Activated CD4-positive, alpha-beta T cell treated with anti-CD3 and anti-CD28 coated beads, Interleukin-10, Interleukin-2, amounts not matched to agents 100 ng/mL and 50 ng/mL, durations not matched to agents 16 hours and 8 hours (primary cell): Measurements from ENCODE around the gene SNX27.
"Not testable (repeated sequence)": the region's sequence is repeated elsewhere in the genome, so short reads cannot be mapped to it uniquely, and the experiment has no call there.

ENCODE experiments used
- DNase-seq: peaks from one replicate; pipeline ENCODE4 v3.0.0-alpha.2; 2020

The SNX27 gene

GRCh38 chr1:151606384-151606783, 5.5 kb upstream of the SNX27 start:
- no peak for DNase-seq

- no peak for DNase-seq
Observed at GRCh38 chr1:151606857-151607256, 5.0 kb upstream of the SNX27 start.

- no peak for DNase-seq
Observed at GRCh38 chr1:151610142-151610541, 1.7 kb upstream of the SNX27 start.

GRCh38 chr1:151611288-151611790, 511 bp upstream of the SNX27 start:
- no peak for DNase-seq

- peak; percentile 26 for DNase-seq
Observed at GRCh38 chr1:151612501-151613281, 841 bp downstream of the SNX27 start.

GRCh38 chr1:151613282-151613780, 1.5 kb downstream of the SNX27 start:
- no peak for DNase-seq

- no peak for DNase-seq
Observed at GRCh38 chr1:151615711-151616504, 4.1 kb downstream of the SNX27 start.

GRCh38 chr1:151616505-151616849, 4.6 kb downstream of the SNX27 start:
- peak; percentile 19 for DNase-seq

GRCh38 chr1:151618003-151618402, 6.2 kb downstream of the SNX27 start:
- no peak for DNase-seq

GRCh38 chr1:151618470-151618869, 6.6 kb downstream of the SNX27 start:
- no peak for DNase-seq

GRCh38 chr1:151618996-151619395, 7.1 kb downstream of the SNX27 start:
- not testable (repeated sequence) for DNase-seq

GRCh38 chr1:151619489-151620093, 7.7 kb downstream of the SNX27 start:
- DNase-seq: peak; percentile 21

GRCh38 chr1:151620286-151620685, 8.4 kb downstream of the SNX27 start:
- no peak for DNase-seq

- DNase-seq: no peak
Observed at GRCh38 chr1:151621351-151621750, 9.5 kb downstream of the SNX27 start.

- DNase-seq: no peak
Observed at GRCh38 chr1:151624783-151625182, 12.9 kb downstream of the SNX27 start.

GRCh38 chr1:151626740-151627334, 15.0 kb downstream of the SNX27 start:
- DNase-seq: no peak

GRCh38 chr1:151629278-151629677, 17.4 kb downstream of the SNX27 start:
- no peak for DNase-seq

- no peak for DNase-seq
Observed at GRCh38 chr1:151635479-151636072, 23.7 kb downstream of the SNX27 start.

- DNase-seq: no peak
Observed at GRCh38 chr1:151638074-151638775, 26.4 kb downstream of the SNX27 start.

- DNase-seq: no peak
Observed at GRCh38 chr1:151638812-151639211, 27.0 kb downstream of the SNX27 start.

- no peak for DNase-seq
Observed at GRCh38 chr1:151639466-151639865, 27.6 kb downstream of the SNX27 start.

- no peak for DNase-seq
Observed at GRCh38 chr1:151641229-151641628, 29.4 kb downstream of the SNX27 start.
